Esophagus squamous epithelium (tissue), 4 donors: ENCODE measurements around the gene REEP2.

ENCODE experiments used
- CTCF ChIP-seq, 6 experiments: fragments of 450-650 bp in 4 of 6; fragments of 200-600 bp in 2 of 6; sonication (generic) in 2 of 6; IDR thresholded peaks; one replicate each; pipeline ENCODE4 v1.5.1; 2016 to 2019; ENCODE audit warnings: antibody characterized with exemption in 6 of 6, mild to moderate bottlenecking in 4 of 6, moderate library complexity in 4 of 6
- POLR2A ChIP-seq, 4 donors: fragments of 450-650 bp; IDR thresholded peaks; one replicate each; pipeline ENCODE4 v1.6.1; 2017; ENCODE audit warnings: antibody characterized with exemption in 4 of 4, mild to moderate bottlenecking in 4 of 4, moderate library complexity in 3 of 4

DNA sequence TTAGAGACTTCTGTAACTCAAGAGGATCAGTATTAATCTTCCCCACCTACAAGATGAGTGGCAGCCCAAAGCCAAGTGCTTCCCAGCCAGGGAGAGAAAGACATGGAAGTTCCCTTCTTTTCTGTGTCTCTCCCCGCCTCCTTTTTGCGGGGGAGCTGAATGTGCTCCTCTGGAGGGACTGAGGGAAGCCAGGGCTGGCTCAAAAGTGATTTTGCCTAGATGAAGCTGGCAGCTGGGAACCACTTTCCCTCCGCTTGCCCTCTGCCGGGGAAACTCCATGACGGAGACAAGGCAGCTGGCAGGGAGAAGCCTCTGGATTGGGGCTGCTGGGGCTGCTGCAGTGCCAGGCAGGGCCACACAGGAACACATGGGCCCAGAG, 50.8 kb downstream of the REEP2 start:
- TF ChIP-seq CTCF (IDR thresholded peaks at IDR 0.05), result no peak
- TF ChIP-seq POLR2A (IDR thresholded peaks at IDR 0.05), result no peak
